ENCODE measurements around the gene OIP5.
A peak's percentile ranks its signal among the peaks of the same experiment; 100 is the strongest.
"Not testable (repeated sequence)": the region's sequence is repeated elsewhere in the genome, so short reads cannot be mapped to it uniquely, and the experiment has no call there.

OIP5 gene

GRCh38 chr15:41288464-41288863, 43.9 kb downstream of the OIP5 start:
- Histone ChIP-seq H3K9ac (ENCODE audit: insufficient read length) (no peak overlapping the region), H3K36me3 (ENCODE audit: insufficient read depth, low read length) (peaks cover 72% of the 10 kb centered on the region), H3K9me3 (ENCODE audit: low read depth, low read length) (no peaks in the 10 kb centered on the region), H3K27ac (no peak overlapping the region), H3K4me3 (no peak overlapping the region)
- no peak for DNase-seq (ENCODE audit: low read depth, low spot score)
- no peak for TF ChIP-seq FOXP2 (optimal IDR thresholded peaks at IDR 0.05; ENCODE audit: control extremely low read depth, extremely low read length, insufficient read depth)
- no peak for TF ChIP-seq POLR2AphosphoS5 (IDR thresholded peaks at IDR 0.05; ENCODE audit: borderline replicate concordance, low read depth, low read length)
- no peak for TF ChIP-seq EZH2 (IDR thresholded peaks at IDR 0.05)

- no peak for DNase-seq (ENCODE audit: low read depth, low spot score)
- no peak overlapping the region for H3K27ac ChIP-seq
- H3K9ac ChIP-seq (ENCODE audit: insufficient read length): no peak overlapping the region
- H3K4me3 ChIP-seq: no peak overlapping the region
- H3K36me3 ChIP-seq (ENCODE audit: insufficient read depth, low read length): peaks cover 62% of the 10 kb centered on the region
- no peaks in the 10 kb centered on the region for H3K9me3 ChIP-seq (ENCODE audit: low read depth, low read length)
- TF ChIP-seq POLR2AphosphoS5 (IDR thresholded peaks at IDR 0.05; ENCODE audit: borderline replicate concordance, low read depth, low read length) (no peak), EZH2 (IDR thresholded peaks at IDR 0.05) (no peak), FOXP2 (optimal IDR thresholded peaks at IDR 0.05; ENCODE audit: control extremely low read depth, extremely low read length, insufficient read depth) (no peak)
Measured at GRCh38 chr15:41286665-41287333, 45.6 kb downstream of the OIP5 start.

DNA sequence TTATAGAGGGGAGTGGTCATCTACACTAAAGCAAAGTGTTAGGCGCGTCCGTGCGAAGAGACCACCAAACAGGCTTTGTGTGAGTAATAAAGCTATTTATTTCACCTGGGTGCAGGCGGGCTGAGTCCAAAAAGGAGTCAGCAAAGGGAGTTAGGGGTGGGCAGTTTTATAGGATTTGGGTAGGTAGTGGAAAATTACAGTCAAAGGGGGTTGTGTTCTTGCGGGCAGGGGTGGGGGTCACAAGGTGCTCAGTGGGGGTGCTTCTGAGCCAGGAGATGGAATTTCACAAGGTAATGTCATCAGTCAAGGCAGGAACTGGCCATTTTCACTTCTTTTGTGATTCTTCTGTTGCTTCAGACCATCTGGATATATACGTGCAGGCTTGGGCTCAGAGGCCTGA, 47.1 kb downstream of the OIP5 start:
- peaks cover 50% of the 10 kb centered on the region for H3K36me3 ChIP-seq (ENCODE audit: insufficient read depth, low read length)
- no peak for DNase-seq (ENCODE audit: low read depth, low spot score)
- no peak overlapping the region; the same call in 1 of the 2 replicates for H3K27ac ChIP-seq
- TF ChIP-seq EZH2 (IDR thresholded peaks at IDR 0.05) (no peak), FOXP2 (optimal IDR thresholded peaks at IDR 0.05; ENCODE audit: control extremely low read depth, extremely low read length, insufficient read depth) (no peak), POLR2AphosphoS5 (IDR thresholded peaks at IDR 0.05; ENCODE audit: borderline replicate concordance, low read depth, low read length) (no peak)
- peak overlapping the region; percentile 99 for H3K9ac ChIP-seq (ENCODE audit: insufficient read length)
- peak overlapping the region; percentile 99 for H3K4me3 ChIP-seq
- H3K9me3 ChIP-seq (ENCODE audit: low read depth, low read length): no peaks in the 10 kb centered on the region

GRCh38 chr15:41284427-41285177, 47.8 kb downstream of the OIP5 start:
- no peak for DNase-seq (ENCODE audit: low read depth, low spot score)
- peaks cover 50% of the 10 kb centered on the region for H3K36me3 ChIP-seq (ENCODE audit: insufficient read depth, low read length)

GRCh38 chr15:41283653-41284426, 48.6 kb downstream of the OIP5 start:
- peak overlapping the region; percentile 95 for H3K27ac ChIP-seq
- H3K9ac ChIP-seq (ENCODE audit: insufficient read length): peak overlapping the region; percentile 99
- DNase-seq (ENCODE audit: low read depth, low spot score): peak; percentile 99
- peak overlapping the region; percentile 99 for H3K4me3 ChIP-seq
- TF ChIP-seq POLR2AphosphoS5 (IDR thresholded peaks at IDR 0.05; ENCODE audit: borderline replicate concordance, low read depth, low read length) (peak; percentile 93), FOXP2 (optimal IDR thresholded peaks at IDR 0.05; ENCODE audit: control extremely low read depth, extremely low read length, insufficient read depth) (no peak), EZH2 (IDR thresholded peaks at IDR 0.05) (no peak)
- H3K36me3 ChIP-seq (ENCODE audit: insufficient read depth, low read length): peaks cover 46% of the 10 kb centered on the region
- no peaks in the 10 kb centered on the region for H3K9me3 ChIP-seq (ENCODE audit: low read depth, low read length)

More at GRCh38 chr15:41284427-41285177, 47.8 kb downstream of the OIP5 start:
- no peaks in the 10 kb centered on the region for H3K9me3 ChIP-seq (ENCODE audit: low read depth, low read length)
- H3K4me3 ChIP-seq: peak overlapping the region; percentile 99
- TF ChIP-seq FOXP2 (optimal IDR thresholded peaks at IDR 0.05; ENCODE audit: control extremely low read depth, extremely low read length, insufficient read depth): no peak
- TF ChIP-seq POLR2AphosphoS5 (IDR thresholded peaks at IDR 0.05; ENCODE audit: borderline replicate concordance, low read depth, low read length): no peak
- no peak for TF ChIP-seq EZH2 (IDR thresholded peaks at IDR 0.05)
- H3K9ac ChIP-seq (ENCODE audit: insufficient read length): peak overlapping the region; percentile 99
- peak overlapping the region; percentile 82 for H3K27ac ChIP-seq

DNA sequence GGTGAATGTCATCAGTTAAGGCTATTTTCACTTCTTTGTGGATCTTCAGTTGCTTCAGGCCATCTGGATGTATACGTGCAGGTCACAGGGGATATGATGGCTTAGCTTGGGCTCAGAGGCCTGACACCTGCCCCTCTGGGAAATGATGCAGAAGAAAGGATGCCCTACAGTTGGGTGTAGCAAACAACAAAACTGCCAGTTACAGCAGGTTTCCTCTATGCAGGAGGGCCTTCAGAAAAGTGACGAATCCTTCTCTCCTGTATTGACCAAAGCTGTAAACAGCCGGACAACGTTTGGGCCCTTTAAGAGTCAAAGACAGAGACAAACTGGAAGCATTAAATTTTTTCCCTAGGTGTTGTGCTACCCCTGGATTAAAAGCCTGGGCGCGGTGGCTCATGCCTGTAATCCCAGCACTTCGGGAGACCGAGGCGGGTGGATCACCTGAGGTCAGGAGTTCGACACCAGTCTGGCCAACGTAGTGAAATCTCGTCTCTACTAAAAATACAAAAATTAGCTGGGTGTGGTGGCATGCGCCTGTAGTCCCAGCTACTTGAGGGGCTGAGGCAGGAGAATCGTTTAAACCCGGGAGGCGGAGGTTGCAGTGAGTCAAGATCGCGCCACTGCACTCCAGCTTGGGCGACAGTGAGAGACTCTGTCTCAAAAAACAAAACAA, 49.3 kb downstream of the OIP5 start:
- Histone ChIP-seq H3K36me3 (ENCODE audit: insufficient read depth, low read length) (peaks cover 39% of the 10 kb centered on the region), H3K4me3 (peak overlapping the region; percentile 48), H3K9ac (ENCODE audit: insufficient read length) (peak overlapping the region; percentile 70), H3K27ac (peak overlapping the region; percentile 95)
- H3K9me3 ChIP-seq (ENCODE audit: low read depth, low read length); DNase-seq (ENCODE audit: low read depth, low spot score): not testable (repeated sequence)

GRCh38 chr15:41282436-41282835, 50.0 kb downstream of the OIP5 start:
- H3K9ac ChIP-seq (ENCODE audit: insufficient read length); H3K27ac ChIP-seq; H3K4me3 ChIP-seq; H3K9me3 ChIP-seq (ENCODE audit: low read depth, low read length); DNase-seq (ENCODE audit: low read depth, low spot score): not testable (repeated sequence)
- peaks cover 32% of the 10 kb centered on the region for H3K36me3 ChIP-seq (ENCODE audit: insufficient read depth, low read length)

GRCh38 chr15:41281236-41281635, 51.2 kb downstream of the OIP5 start:
- DNase-seq (ENCODE audit: low read depth, low spot score): no peak
- Histone ChIP-seq H3K27ac (no peak overlapping the region), H3K9me3 (ENCODE audit: low read depth, low read length) (no peaks in the 10 kb centered on the region), H3K4me3 (no peak overlapping the region), H3K36me3 (ENCODE audit: insufficient read depth, low read length) (peaks cover 20% of the 10 kb centered on the region), H3K9ac (ENCODE audit: insufficient read length) (no peak overlapping the region)
- TF ChIP-seq POLR2AphosphoS5 (IDR thresholded peaks at IDR 0.05; ENCODE audit: borderline replicate concordance, low read depth, low read length) (no peak), EZH2 (IDR thresholded peaks at IDR 0.05) (no peak), FOXP2 (optimal IDR thresholded peaks at IDR 0.05; ENCODE audit: control extremely low read depth, extremely low read length, insufficient read depth) (no peak)

Data from SK-N-MC (cell line).